GM08714 (cell line): ENCODE results near the gene DIAPH2.
"Not testable (repeated sequence)": the region's sequence is repeated elsewhere in the genome, so short reads cannot be mapped to it uniquely, and the experiment has no call there.

ENCODE experiments used
- H3K4me3 ChIP-seq: fragments of 200-500 bp; sonication (Bioruptor generic); 2 replicates; pipeline ENCODE4 v1.5.1; 2014; ENCODE audit warnings: mild to moderate bottlenecking, low read length, inconsistent platforms
- ZNF274 ChIP-seq: IDR thresholded peaks from 2 replicates; pipeline ENCODE4 v1.6.1; 2012; ENCODE audit warnings: mild to moderate bottlenecking, low read depth, low read length

Gene DIAPH2

GRCh38 chrX:97402333-97402732 is 717.7 kb downstream of the DIAPH2 start:
- no peak overlapping the region for H3K4me3 ChIP-seq
- TF ChIP-seq ZNF274, result no peak

- TF ChIP-seq ZNF274, result no peak
- no peak overlapping the region for H3K4me3 ChIP-seq
Measured at GRCh38 chrX:97402903-97403302, 718.3 kb downstream of the DIAPH2 start.

- H3K4me3 ChIP-seq, result no peak overlapping the region
- no peak for TF ChIP-seq ZNF274
Measured at GRCh38 chrX:97405031-97405660, 720.5 kb downstream of the DIAPH2 start.

GRCh38 chrX:97409632-97410415 is 725.2 kb downstream of the DIAPH2 start:
- not testable (repeated sequence) for H3K4me3 ChIP-seq

- no peak for TF ChIP-seq ZNF274
Measured at GRCh38 chrX:97416461-97416860, 731.8 kb downstream of the DIAPH2 start.

GRCh38 chrX:97429101-97429500 is 744.5 kb downstream of the DIAPH2 start:
- no peak overlapping the region for H3K4me3 ChIP-seq
- no peak for TF ChIP-seq ZNF274

More at GRCh38 chrX:97416461-97416860, 731.8 kb downstream of the DIAPH2 start:
- H3K4me3 ChIP-seq, result no peak overlapping the region

GRCh38 chrX:97431281-97431680 is 746.6 kb downstream of the DIAPH2 start:
- H3K4me3 ChIP-seq, result no peak overlapping the region
- no peak for TF ChIP-seq ZNF274

GRCh38 chrX:97446298-97446882 is 761.7 kb downstream of the DIAPH2 start:
- H3K4me3 ChIP-seq, result no peak overlapping the region
- no peak for TF ChIP-seq ZNF274

GRCh38 chrX:97447306-97447705 is 762.7 kb downstream of the DIAPH2 start:
- no peak for TF ChIP-seq ZNF274
- H3K4me3 ChIP-seq, result no peak overlapping the region

GRCh38 chrX:97452283-97452682 is 767.6 kb downstream of the DIAPH2 start:
- no peak for TF ChIP-seq ZNF274
- H3K4me3 ChIP-seq, result no peak overlapping the region

GRCh38 chrX:97461763-97462162 is 777.1 kb downstream of the DIAPH2 start:
- no peak overlapping the region for H3K4me3 ChIP-seq
- TF ChIP-seq ZNF274, result no peak

GRCh38 chrX:97471071-97471470 is 786.4 kb downstream of the DIAPH2 start:
- no peak for TF ChIP-seq ZNF274
- no peak overlapping the region for H3K4me3 ChIP-seq

GRCh38 chrX:97474933-97475332 is 790.3 kb downstream of the DIAPH2 start:
- no peak overlapping the region for H3K4me3 ChIP-seq
- TF ChIP-seq ZNF274, result no peak

GRCh38 chrX:97479106-97479890 is 794.7 kb downstream of the DIAPH2 start:
- H3K4me3 ChIP-seq, result no peak overlapping the region
- TF ChIP-seq ZNF274, result no peak
